Measurements from ENCODE around the gene FYB1.

DNA sequence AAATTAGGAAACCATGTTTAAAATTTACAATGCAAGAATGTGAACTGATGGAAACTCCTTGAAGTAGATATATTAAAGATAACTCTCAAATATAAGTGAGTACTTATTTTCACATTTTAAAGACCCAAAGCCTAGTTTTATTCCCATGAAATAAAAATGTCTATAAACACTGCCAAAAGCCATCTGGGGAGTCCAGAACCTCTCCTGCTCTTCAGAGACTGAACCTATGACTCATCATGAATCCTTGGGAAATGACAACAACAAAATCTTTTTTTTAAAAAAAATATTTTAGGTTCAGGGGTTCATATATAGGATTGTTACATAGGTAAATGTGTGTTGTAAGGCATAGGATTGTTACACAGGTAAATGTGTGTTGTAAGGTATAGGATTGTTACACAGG, 33.8 kb upstream of the FYB1 start:
- TF ChIP-seq, protein P1, sequence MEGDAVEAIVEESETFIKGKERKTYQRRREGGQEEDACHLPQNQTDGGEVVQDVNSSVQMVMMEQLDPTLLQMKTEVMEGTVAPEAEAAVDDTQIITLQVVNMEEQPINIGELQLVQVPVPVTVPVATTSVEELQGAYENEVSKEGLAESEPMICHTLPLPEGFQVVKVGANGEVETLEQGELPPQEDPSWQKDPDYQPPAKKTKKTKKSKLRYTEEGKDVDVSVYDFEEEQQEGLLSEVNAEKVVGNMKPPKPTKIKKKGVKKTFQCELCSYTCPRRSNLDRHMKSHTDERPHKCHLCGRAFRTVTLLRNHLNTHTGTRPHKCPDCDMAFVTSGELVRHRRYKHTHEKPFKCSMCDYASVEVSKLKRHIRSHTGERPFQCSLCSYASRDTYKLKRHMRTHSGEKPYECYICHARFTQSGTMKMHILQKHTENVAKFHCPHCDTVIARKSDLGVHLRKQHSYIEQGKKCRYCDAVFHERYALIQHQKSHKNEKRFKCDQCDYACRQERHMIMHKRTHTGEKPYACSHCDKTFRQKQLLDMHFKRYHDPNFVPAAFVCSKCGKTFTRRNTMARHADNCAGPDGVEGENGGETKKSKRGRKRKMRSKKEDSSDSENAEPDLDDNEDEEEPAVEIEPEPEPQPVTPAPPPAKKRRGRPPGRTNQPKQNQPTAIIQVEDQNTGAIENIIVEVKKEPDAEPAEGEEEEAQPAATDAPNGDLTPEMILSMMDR (conservative IDR thresholded peaks at IDR 0.05; ENCODE audit: low read depth, low read length): no peak
- no peak for TF ChIP-seq MAZ (IDR thresholded peaks at IDR 0.05; ENCODE audit: borderline replicate concordance, low read depth, low read length)
- TF ChIP-seq CEBPB (IDR thresholded peaks at IDR 0.05; ENCODE audit: low read depth, low read length): no peak
- peak; percentile 21; the same call in 1 of the 2 replicates for TF ChIP-seq FOS (IDR thresholded peaks at IDR 0.05; ENCODE audit: low read depth, low read length)
- no peak for TF ChIP-seq POLR2A (IDR thresholded peaks at IDR 0.05; ENCODE audit: low read depth, low read length)
- TF ChIP-seq RAD21 (IDR thresholded peaks at IDR 0.05; ENCODE audit: low read length): no peak
- no peak for TF ChIP-seq MXI1 (IDR thresholded peaks at IDR 0.05; ENCODE audit: borderline replicate concordance, low read depth, low read length)
- no peak for TF ChIP-seq MAFK (IDR thresholded peaks at IDR 0.05; ENCODE audit: low read depth, low read length)
- TF ChIP-seq RCOR1 (IDR thresholded peaks at IDR 0.05; ENCODE audit: insufficient replicate concordance, low read length): no peak
- TF ChIP-seq, protein P2, sequence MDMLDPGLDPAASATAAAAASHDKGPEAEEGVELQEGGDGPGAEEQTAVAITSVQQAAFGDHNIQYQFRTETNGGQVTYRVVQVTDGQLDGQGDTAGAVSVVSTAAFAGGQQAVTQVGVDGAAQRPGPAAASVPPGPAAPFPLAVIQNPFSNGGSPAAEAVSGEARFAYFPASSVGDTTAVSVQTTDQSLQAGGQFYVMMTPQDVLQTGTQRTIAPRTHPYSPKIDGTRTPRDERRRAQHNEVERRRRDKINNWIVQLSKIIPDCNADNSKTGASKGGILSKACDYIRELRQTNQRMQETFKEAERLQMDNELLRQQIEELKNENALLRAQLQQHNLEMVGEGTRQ (IDR thresholded peaks at IDR 0.05; ENCODE audit: low read depth, low read length): no peak
